ENCODE results near the gene SPATS2.
A peak's percentile ranks its signal among the peaks of the same experiment; 100 is the strongest.

SPATS2 gene

DNA sequence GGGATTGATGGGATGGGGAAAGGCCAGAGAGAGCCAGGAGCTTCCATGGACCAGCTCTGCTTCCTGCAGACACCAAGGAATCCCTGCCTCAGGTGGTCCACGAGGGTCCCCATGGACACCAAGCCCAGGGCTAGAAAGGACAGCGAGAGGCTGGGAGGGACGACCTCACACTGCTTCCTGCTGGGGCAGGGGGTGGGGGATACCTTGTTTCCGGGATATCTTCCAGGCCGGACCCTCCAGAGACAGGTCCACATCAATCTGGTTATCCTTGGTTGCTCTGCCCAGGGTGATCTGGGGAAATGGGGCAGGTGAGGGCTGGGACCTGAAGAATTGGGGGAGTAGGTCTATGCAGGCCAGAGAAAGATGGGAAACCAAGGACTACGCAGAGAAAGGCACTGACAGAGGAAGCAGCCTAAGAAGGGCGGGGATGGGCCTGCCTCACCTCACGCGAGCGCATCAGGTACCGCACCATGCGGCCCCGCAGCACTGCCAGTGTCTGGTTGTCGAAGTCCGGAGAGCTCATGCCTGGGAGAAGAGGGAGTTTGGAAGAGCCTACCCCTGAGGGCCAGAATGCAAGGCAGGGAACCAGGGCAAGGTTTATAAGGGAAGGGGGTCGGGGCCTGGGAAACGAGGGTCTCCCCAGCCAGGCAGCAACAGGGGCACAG lies 191.9 kb downstream of the SPATS2 start:
- 96% methylated on average over 13 of the region's 17 CpGs for WGBS (ENCODE audit: insufficient coverage)
- ChIA-PET POLR2A (no interaction called here), CTCF (interaction anchor here (0.9 to 19.6 kb wide), 4 partner anchors 6 to 47 kb away, joined by 3 to 223 read pairs (median 55); no protein-coding TSS in a partner anchor)
- DNase-seq = no peak
- no peak overlapping the region for H3K4me3 ChIP-seq (ENCODE audit: control insufficient read depth in 1 of 7, extremely low read depth in 1 of 7, insufficient read depth in 4 of 7, low read depth in 2 of 7, low read length in 6 of 7)
- no peaks in the 10 kb centered on the region for H3K27me3 ChIP-seq (replicated peaks in 2 of 5; ENCODE audit: control insufficient read depth in 4 of 5, insufficient read depth in 5 of 5, low read length in 4 of 5)
- no peaks in the 10 kb centered on the region for H3K9me3 ChIP-seq (ENCODE audit: control extremely low read depth in 1 of 5, control insufficient read depth in 4 of 5, insufficient read depth in 2 of 5, low read depth in 1 of 5, low read length in 4 of 5)
- H3K27ac ChIP-seq (ENCODE audit: insufficient read depth in 1 of 2, low read depth in 1 of 2, low read length in 2 of 2, poor library complexity in 1 of 2, severe bottlenecking in 2 of 2) = no peak overlapping the region
- peaks cover 14 to 82% (median 63%) of the 10 kb centered on the region in 4 experiments for H3K36me3 ChIP-seq (ENCODE audit: control insufficient read depth in 4 of 4, insufficient read depth in 4 of 4, low read length in 3 of 4)
- H3K4me1 ChIP-seq (ENCODE audit: control extremely low read depth in 1 of 4, control insufficient read depth in 4 of 4, insufficient read depth in 4 of 4, low read length in 3 of 4) = peaks cover 0 to 5% (median under 1%) of the 10 kb centered on the region in 4 experiments

DNA sequence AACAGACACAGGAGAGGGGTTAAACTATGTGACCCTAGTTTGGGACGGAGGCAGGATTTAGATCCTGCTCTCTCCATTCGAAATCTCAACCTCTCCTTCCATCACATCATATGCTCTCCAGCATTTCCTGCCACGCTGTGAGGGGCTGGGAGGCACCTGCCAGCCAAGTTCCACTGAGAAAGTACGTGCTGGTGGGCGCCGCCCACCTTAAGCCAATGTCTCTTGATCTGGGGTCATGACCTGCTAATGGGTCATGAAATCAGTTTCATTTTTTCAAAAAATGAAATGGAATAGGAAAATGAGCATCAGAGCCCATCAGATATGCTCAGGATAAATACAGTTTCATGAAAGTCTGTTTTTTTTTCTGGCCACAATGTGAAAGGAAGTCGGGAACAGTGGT lies 193.4 kb downstream of the SPATS2 start:
- no peaks in the 10 kb centered on the region for H3K9me3 ChIP-seq (ENCODE audit: control extremely low read depth in 1 of 5, control insufficient read depth in 4 of 5, insufficient read depth in 2 of 5, low read depth in 1 of 5, low read length in 4 of 5)
- peaks cover 14 to 89% (median 63%) of the 10 kb centered on the region in 4 experiments for H3K36me3 ChIP-seq (ENCODE audit: control insufficient read depth in 4 of 4, insufficient read depth in 4 of 4, low read length in 3 of 4)
- 86% methylated on average over 5 of the region's 7 CpGs for whole genome bisulfite sequencing (ENCODE audit: insufficient coverage)
- H3K4me3 ChIP-seq (ENCODE audit: control insufficient read depth in 1 of 7, extremely low read depth in 1 of 7, insufficient read depth in 4 of 7, low read depth in 2 of 7, low read length in 6 of 7) = no peak overlapping the region
- H3K4me1 ChIP-seq (ENCODE audit: control extremely low read depth in 1 of 4, control insufficient read depth in 4 of 4, insufficient read depth in 4 of 4, low read length in 3 of 4) = peaks cover 0 to 21% (median 15%) of the 10 kb centered on the region in 4 experiments
- DNase-seq = no peak
- H3K27me3 ChIP-seq (replicated peaks in 2 of 5; ENCODE audit: control insufficient read depth in 4 of 5, insufficient read depth in 5 of 5, low read length in 4 of 5) = no peaks in the 10 kb centered on the region
- POLR2A ChIA-PET = no interaction called here
- no peak overlapping the region for H3K27ac ChIP-seq (ENCODE audit: insufficient read depth in 1 of 2, low read depth in 1 of 2, low read length in 2 of 2, poor library complexity in 1 of 2, severe bottlenecking in 2 of 2)
- CTCF ChIA-PET = interaction anchor here (0.7 to 19.6 kb wide), 3 partner anchors 8 to 76 kb away, joined by 3 to 223 read pairs (median 107); no protein-coding TSS in a partner anchor

DNA sequence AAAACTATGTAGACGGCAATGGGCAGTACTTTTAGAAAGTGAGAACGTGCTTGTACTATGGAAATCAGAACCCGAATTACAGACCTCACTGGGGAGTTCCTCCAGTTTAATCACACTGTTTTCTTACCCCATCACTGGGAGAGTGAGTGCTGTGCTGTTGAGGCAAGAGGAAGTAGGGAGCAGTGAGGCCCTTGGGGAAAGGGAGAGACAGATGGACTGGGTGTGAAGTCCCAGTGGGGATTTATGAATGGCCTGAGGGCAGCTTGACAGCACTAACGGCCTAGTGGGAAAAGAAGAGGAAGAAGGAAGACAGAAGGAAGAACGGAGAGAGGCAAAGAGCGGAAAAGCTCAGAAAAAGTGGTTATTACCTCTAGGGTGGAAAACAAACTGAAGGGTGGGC lies 195.0 kb downstream of the SPATS2 start:
- Histone ChIP-seq H3K27ac (ENCODE audit: insufficient read depth in 1 of 2, low read depth in 1 of 2, low read length in 2 of 2, poor library complexity in 1 of 2, severe bottlenecking in 2 of 2) (no peak overlapping the region), H3K27me3 (replicated peaks in 2 of 5; ENCODE audit: control insufficient read depth in 4 of 5, insufficient read depth in 5 of 5, low read length in 4 of 5) (no peaks in the 10 kb centered on the region), H3K4me3 (ENCODE audit: control insufficient read depth in 1 of 7, extremely low read depth in 1 of 7, insufficient read depth in 4 of 7, low read depth in 2 of 7, low read length in 6 of 7) (no peak overlapping the region), H3K9me3 (ENCODE audit: control extremely low read depth in 1 of 5, control insufficient read depth in 4 of 5, insufficient read depth in 2 of 5, low read depth in 1 of 5, low read length in 4 of 5) (no peaks in the 10 kb centered on the region), H3K4me1 (ENCODE audit: control extremely low read depth in 1 of 4, control insufficient read depth in 4 of 4, insufficient read depth in 4 of 4, low read length in 3 of 4) (peaks cover 0 to 35% (median 25%) of the 10 kb centered on the region in 4 experiments), H3K36me3 (ENCODE audit: control insufficient read depth in 4 of 4, insufficient read depth in 4 of 4, low read length in 3 of 4) (peaks cover 14 to 76% (median 56%) of the 10 kb centered on the region in 4 experiments)
- POLR2A ChIA-PET = interaction anchor here (0.7 kb wide), 1 partner anchor 8 kb away, joined by 3 read pairs; no protein-coding TSS in a partner anchor
- no peak for DNase-seq
- CTCF ChIA-PET = interaction anchor here (1.4 to 19.6 kb wide), 3 partner anchors 9 to 230 kb away, joined by 5 to 223 read pairs (median 107); no protein-coding TSS in a partner anchor
- 98% methylated on average over 6 of the region's 6 CpGs for WGBS (ENCODE audit: insufficient coverage)

DNA sequence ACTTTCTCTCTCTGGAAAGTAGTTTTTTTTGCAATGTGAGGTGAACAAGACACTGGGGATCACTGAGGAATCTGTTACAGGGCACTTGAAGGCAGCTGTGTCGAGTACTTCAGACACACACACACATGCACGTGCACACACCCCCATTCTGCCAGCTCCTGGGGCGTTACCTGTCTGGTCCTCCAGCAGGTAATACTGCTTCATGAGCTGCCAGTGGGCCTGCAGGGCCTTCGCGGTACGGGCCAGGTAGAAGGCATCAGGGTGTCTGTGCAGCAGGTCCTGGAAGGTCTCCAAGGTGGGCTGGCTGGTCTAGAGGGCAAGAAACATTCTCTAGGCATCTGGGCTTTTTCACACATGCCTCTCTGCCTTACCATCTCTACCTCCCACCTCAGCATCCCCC lies 195.6 kb downstream of the SPATS2 start:
- peaks cover 0 to 39% (median 29%) of the 10 kb centered on the region in 4 experiments for H3K4me1 ChIP-seq (ENCODE audit: control extremely low read depth in 1 of 4, control insufficient read depth in 4 of 4, insufficient read depth in 4 of 4, low read length in 3 of 4)
- no peak for DNase-seq
- H3K36me3 ChIP-seq (ENCODE audit: control insufficient read depth in 4 of 4, insufficient read depth in 4 of 4, low read length in 3 of 4) = peaks cover 14 to 70% (median 51%) of the 10 kb centered on the region in 4 experiments
- ChIA-PET CTCF (interaction anchor here (1.4 to 19.6 kb wide), 3 partner anchors 10 to 231 kb away, joined by 5 to 223 read pairs (median 107); no protein-coding TSS in a partner anchor), POLR2A (interaction anchor here (0.7 kb wide), 1 partner anchor 8 kb away, joined by 3 read pairs; no protein-coding TSS in a partner anchor)
- WGBS (ENCODE audit: insufficient coverage) = 100% methylated on average over 6 of the region's 6 CpGs
- H3K4me3 ChIP-seq (ENCODE audit: control insufficient read depth in 1 of 7, extremely low read depth in 1 of 7, insufficient read depth in 4 of 7, low read depth in 2 of 7, low read length in 6 of 7) = no peak overlapping the region
- no peaks in the 10 kb centered on the region for H3K9me3 ChIP-seq (ENCODE audit: control extremely low read depth in 1 of 5, control insufficient read depth in 4 of 5, insufficient read depth in 2 of 5, low read depth in 1 of 5, low read length in 4 of 5)
- H3K27ac ChIP-seq (ENCODE audit: insufficient read depth in 1 of 2, low read depth in 1 of 2, low read length in 2 of 2, poor library complexity in 1 of 2, severe bottlenecking in 2 of 2) = no peak overlapping the region
- no peaks in the 10 kb centered on the region for H3K27me3 ChIP-seq (replicated peaks in 2 of 5; ENCODE audit: control insufficient read depth in 4 of 5, insufficient read depth in 5 of 5, low read length in 4 of 5)

DNA sequence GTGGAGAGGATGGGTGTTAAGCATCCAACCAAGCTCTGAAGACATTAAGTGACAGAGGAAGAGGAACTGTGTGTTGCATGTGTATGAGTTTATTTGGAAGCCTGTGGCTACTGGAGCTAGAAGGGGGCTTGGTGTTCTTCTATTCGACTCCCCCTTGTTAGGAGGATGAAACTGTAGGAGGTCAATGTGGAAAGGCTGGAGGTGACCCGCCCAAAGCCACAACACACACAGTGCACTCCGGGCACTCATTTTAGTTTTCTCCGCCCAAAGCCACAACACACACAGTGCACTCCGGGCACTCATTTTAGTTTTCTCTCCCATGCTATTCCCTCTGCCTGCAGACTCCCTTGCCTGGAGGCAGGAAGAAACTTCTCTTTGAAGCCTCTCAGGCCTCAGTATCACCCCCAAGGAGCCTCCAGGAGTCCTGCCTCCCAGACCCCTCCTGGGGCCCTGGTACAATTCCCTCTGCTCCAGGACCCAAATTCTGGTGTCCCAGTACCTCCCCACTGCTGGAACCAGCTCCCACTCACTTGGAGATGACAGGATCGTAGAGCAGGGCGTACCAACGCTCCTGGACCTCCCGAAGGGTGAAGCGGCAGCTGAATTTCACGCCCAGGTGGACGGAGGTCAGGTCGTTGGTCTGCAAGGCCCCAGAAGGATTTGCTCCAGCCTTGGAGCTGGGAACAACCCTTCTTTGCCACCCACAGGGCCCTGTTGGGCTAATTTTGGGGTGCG lies 196.9 kb downstream of the SPATS2 start:
- Histone ChIP-seq H3K27ac (ENCODE audit: insufficient read depth in 1 of 2, low read depth in 1 of 2, low read length in 2 of 2, poor library complexity in 1 of 2, severe bottlenecking in 2 of 2) (no peak overlapping the region), H3K4me1 (ENCODE audit: control extremely low read depth in 1 of 4, control insufficient read depth in 4 of 4, insufficient read depth in 4 of 4, low read length in 3 of 4) (peaks cover 4 to 46% (median 36%) of the 10 kb centered on the region in 4 experiments), H3K4me3 (ENCODE audit: control insufficient read depth in 1 of 7, extremely low read depth in 1 of 7, insufficient read depth in 4 of 7, low read depth in 2 of 7, low read length in 6 of 7) (peak overlapping the region in 1 of 7 experiments; percentile 28), H3K9me3 (ENCODE audit: control extremely low read depth in 1 of 5, control insufficient read depth in 4 of 5, insufficient read depth in 2 of 5, low read depth in 1 of 5, low read length in 4 of 5) (no peaks in the 10 kb centered on the region), H3K27me3 (replicated peaks in 2 of 5; ENCODE audit: control insufficient read depth in 4 of 5, insufficient read depth in 5 of 5, low read length in 4 of 5) (no peaks in the 10 kb centered on the region), H3K36me3 (ENCODE audit: control insufficient read depth in 4 of 4, insufficient read depth in 4 of 4, low read length in 3 of 4) (peaks cover 10 to 57% (median 40%) of the 10 kb centered on the region in 4 experiments)
- ChIA-PET POLR2A (no interaction called here), CTCF (interaction anchor here (9.4 to 19.6 kb wide), 2 partner anchors 11 to 16 kb away, joined by 107 to 223 read pairs; no protein-coding TSS in a partner anchor)
- DNase-seq = no peak
- 94% methylated on average over 12 of the region's 14 CpGs for WGBS (ENCODE audit: insufficient coverage)

DNA sequence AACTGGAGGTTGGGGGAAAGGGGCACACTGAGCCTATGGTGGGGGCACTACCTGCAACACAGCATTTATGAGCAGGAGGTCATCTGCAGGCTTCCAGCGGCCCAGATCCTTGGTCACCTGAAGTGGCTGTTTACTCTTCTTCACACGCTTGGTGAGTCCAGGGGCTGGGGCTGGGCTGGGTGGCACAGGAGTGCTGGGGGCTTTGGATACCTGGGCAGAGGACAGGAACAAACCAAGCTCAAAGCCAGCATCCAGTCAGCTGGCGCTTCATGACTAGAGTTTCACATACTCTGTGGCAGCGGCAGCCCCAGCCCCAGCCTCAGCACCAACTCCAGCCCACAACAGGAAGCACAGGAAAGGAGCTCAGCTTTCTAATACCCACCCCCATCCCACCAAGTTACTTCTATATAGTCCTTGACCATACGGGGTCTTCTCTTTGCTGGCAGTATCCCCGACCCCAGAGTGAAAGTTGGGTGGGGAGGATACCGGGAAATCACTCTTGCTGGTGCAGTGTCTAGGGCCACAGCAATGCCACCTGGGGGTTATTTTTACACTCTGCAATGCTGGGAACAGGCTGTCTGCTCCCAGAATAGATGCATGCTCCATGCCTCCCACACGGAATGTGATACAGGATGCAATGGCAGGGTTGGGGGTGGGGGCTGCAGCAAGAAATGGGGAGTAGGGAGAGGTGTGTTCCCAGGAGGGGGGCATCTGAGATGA lies 197.6 kb downstream of the SPATS2 start:
- peak in 1 of 3 donors; percentile 22 for DNase-seq
- ChIA-PET CTCF (interaction anchor here (1.1 to 19.6 kb wide), 3 partner anchors 12 to 208 kb away, joined by 3 to 223 read pairs (median 107); no protein-coding TSS in a partner anchor), POLR2A (no interaction called here)
- Histone ChIP-seq H3K4me3 (ENCODE audit: control insufficient read depth in 1 of 7, extremely low read depth in 1 of 7, insufficient read depth in 4 of 7, low read depth in 2 of 7, low read length in 6 of 7) (peak overlapping the region in 3 of 7 experiments; percentile 10 to 57 (median 28)), H3K4me1 (ENCODE audit: control extremely low read depth in 1 of 4, control insufficient read depth in 4 of 4, insufficient read depth in 4 of 4, low read length in 3 of 4) (peaks cover 4 to 47% (median 39%) of the 10 kb centered on the region in 4 experiments), H3K36me3 (ENCODE audit: control insufficient read depth in 4 of 4, insufficient read depth in 4 of 4, low read length in 3 of 4) (peaks cover 9 to 50% (median 33%) of the 10 kb centered on the region in 4 experiments), H3K9me3 (ENCODE audit: control extremely low read depth in 1 of 5, control insufficient read depth in 4 of 5, insufficient read depth in 2 of 5, low read depth in 1 of 5, low read length in 4 of 5) (no peaks in the 10 kb centered on the region), H3K27ac (ENCODE audit: insufficient read depth in 1 of 2, low read depth in 1 of 2, low read length in 2 of 2, poor library complexity in 1 of 2, severe bottlenecking in 2 of 2) (no peak overlapping the region), H3K27me3 (replicated peaks in 2 of 5; ENCODE audit: control insufficient read depth in 4 of 5, insufficient read depth in 5 of 5, low read length in 4 of 5) (no peaks in the 10 kb centered on the region)
- 66% methylated on average over 5 of the region's 8 CpGs for WGBS (ENCODE audit: insufficient coverage)

All from common myeloid progenitor, CD34-positive (primary cell).